ENCODE results near the gene GATB.

Gene GATB

DNA sequence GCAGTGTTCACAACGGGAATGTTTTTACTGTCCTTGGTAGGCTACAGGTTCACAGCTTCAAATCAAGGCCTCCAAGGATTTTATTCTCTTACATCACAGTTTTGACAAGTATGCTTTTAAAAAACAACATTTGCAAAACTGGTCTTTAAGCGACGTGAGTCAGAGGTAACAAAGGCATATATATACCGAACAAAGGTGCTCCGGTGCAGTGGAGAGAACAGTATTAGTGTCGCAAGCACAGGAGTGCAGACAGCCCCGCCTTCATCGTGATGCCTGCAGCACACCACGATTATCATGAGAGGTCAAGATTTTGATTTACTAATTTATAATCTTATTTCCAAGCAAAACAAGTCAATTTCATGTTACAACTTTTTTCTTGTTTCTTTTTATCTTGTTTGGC is 90.8 kb downstream of the GATB start:
- Histone ChIP-seq H3K9me2 (replicated peaks; ENCODE audit: insufficient read depth, low read length) (no peaks in the 10 kb centered on the region), H3K9ac (ENCODE audit: low read length) (no peak overlapping the region), H3F3A (ENCODE audit: insufficient read depth) (no peaks in the 10 kb centered on the region), H3K27me3 (ENCODE audit: low read length) (no peaks in the 10 kb centered on the region), H3K9me3 (ENCODE audit: insufficient read depth, low read length) (no peaks in the 10 kb centered on the region), H2AFZ (ENCODE audit: low read depth, low read length, severe bottlenecking) (no peak overlapping the region), H3K36me3 (ENCODE audit: low read length) (no peaks in the 10 kb centered on the region), H3K79me2 (ENCODE audit: insufficient read depth, low read length) (no peaks in the 10 kb centered on the region), H3K27ac (ENCODE audit: low read depth, low read length) (no peak overlapping the region), H4K20me1 (ENCODE audit: low read depth, low read length) (no peaks in the 10 kb centered on the region), H3K4me2 (ENCODE audit: low read depth, low read length, poor library complexity, severe bottlenecking) (no peak overlapping the region), H3K4me3 (ENCODE audit: insufficient read depth, low read length, poor library complexity, severe bottlenecking) (no peak overlapping the region)
- TF ChIP-seq, protein P1, sequence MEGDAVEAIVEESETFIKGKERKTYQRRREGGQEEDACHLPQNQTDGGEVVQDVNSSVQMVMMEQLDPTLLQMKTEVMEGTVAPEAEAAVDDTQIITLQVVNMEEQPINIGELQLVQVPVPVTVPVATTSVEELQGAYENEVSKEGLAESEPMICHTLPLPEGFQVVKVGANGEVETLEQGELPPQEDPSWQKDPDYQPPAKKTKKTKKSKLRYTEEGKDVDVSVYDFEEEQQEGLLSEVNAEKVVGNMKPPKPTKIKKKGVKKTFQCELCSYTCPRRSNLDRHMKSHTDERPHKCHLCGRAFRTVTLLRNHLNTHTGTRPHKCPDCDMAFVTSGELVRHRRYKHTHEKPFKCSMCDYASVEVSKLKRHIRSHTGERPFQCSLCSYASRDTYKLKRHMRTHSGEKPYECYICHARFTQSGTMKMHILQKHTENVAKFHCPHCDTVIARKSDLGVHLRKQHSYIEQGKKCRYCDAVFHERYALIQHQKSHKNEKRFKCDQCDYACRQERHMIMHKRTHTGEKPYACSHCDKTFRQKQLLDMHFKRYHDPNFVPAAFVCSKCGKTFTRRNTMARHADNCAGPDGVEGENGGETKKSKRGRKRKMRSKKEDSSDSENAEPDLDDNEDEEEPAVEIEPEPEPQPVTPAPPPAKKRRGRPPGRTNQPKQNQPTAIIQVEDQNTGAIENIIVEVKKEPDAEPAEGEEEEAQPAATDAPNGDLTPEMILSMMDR (IDR thresholded peaks at IDR 0.05; ENCODE audit: insufficient read depth, low read length, poor library complexity, severe bottlenecking) = no peak
- no peak for TF ChIP-seq EZH2phosphoT487 (conservative IDR thresholded peaks at IDR 0.05; ENCODE audit: low read length)

DNA sequence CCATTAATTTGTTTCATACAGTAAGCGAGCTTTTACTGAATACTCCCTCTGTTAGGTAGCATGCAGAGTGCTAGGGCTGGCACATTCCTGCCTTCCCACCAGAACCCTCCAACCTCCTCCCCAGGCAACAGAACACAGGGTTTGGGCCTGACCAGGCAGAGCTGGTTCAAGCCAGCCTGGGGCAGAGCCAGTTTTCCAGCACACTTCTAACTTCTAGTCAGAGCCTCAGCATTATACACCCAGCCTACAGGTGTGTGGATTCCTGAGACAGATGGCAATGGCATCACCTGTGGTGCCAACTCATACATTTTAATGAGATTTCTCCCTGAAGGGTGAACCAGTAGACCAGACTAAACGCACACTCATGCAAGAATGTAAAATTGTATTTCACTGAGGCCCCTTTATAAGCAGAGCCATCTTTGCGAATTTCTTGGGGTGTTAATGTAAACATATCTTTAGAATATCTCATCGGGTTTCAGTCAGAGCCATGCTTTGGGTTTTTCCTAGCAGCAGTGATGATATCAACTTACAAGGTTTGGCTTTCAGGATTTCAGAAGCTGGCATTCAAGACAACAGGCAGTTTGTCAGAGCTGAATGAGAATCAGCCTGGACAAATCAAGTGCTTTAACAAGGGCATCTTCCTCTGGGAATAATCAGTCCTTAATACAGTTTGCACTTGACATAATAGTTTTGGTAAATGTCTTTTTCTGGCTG is 92.0 kb downstream of the GATB start:
- Histone ChIP-seq H3K9me3 (ENCODE audit: insufficient read depth, low read length) (no peaks in the 10 kb centered on the region), H3K27me3 (ENCODE audit: low read length) (no peaks in the 10 kb centered on the region), H3F3A (ENCODE audit: insufficient read depth) (no peaks in the 10 kb centered on the region), H3K9ac (ENCODE audit: low read length) (no peak overlapping the region), H3K79me2 (ENCODE audit: insufficient read depth, low read length) (no peaks in the 10 kb centered on the region), H3K27ac (ENCODE audit: low read depth, low read length) (no peak overlapping the region), H3K4me3 (ENCODE audit: insufficient read depth, low read length, poor library complexity, severe bottlenecking) (no peak overlapping the region), H4K20me1 (ENCODE audit: low read depth, low read length) (no peaks in the 10 kb centered on the region), H3K9me2 (replicated peaks; ENCODE audit: insufficient read depth, low read length) (no peaks in the 10 kb centered on the region), H2AFZ (ENCODE audit: low read depth, low read length, severe bottlenecking) (no peak overlapping the region), H3K4me2 (ENCODE audit: low read depth, low read length, poor library complexity, severe bottlenecking) (no peak overlapping the region), H3K36me3 (ENCODE audit: low read length) (no peaks in the 10 kb centered on the region)
- no peak for TF ChIP-seq EZH2phosphoT487 (conservative IDR thresholded peaks at IDR 0.05; ENCODE audit: low read length)
- TF ChIP-seq, protein P1 (IDR thresholded peaks at IDR 0.05; ENCODE audit: insufficient read depth, low read length, poor library complexity, severe bottlenecking) = no peak

DNA sequence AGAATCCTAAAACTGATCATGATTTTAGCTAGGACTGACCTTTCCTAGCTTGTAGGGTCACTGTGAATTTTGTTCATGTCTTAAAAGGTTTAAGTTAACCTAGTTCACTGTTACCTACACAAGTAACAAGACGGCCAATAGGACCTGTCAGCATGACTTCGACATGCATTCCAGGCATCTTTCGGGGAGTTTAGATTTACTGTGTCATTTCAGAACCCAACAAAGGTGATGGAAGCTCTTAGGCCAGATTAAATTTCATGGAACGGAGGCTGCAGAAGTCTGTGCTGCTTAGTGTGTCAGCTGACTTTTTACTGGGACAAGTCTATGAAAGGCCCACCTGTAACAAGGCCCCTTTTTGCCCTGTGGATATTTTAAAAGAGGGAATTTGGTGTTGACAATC is 93.1 kb downstream of the GATB start:
- TF ChIP-seq, protein P1 (IDR thresholded peaks at IDR 0.05; ENCODE audit: insufficient read depth, low read length, poor library complexity, severe bottlenecking) = no peak
- no peak for TF ChIP-seq EZH2phosphoT487 (conservative IDR thresholded peaks at IDR 0.05; ENCODE audit: low read length)
- no peaks in the 10 kb centered on the region for H3K9me2 ChIP-seq (replicated peaks; ENCODE audit: insufficient read depth, low read length)
- H2AFZ ChIP-seq (ENCODE audit: low read depth, low read length, severe bottlenecking) = no peak overlapping the region
- H4K20me1 ChIP-seq (ENCODE audit: low read depth, low read length) = no peaks in the 10 kb centered on the region
- H3K27ac ChIP-seq (ENCODE audit: low read depth, low read length) = no peak overlapping the region
- H3K36me3 ChIP-seq (ENCODE audit: low read length) = no peaks in the 10 kb centered on the region
- H3K9me3 ChIP-seq (ENCODE audit: insufficient read depth, low read length) = no peaks in the 10 kb centered on the region
- H3K4me3 ChIP-seq (ENCODE audit: insufficient read depth, low read length, poor library complexity, severe bottlenecking) = no peak overlapping the region
- no peak overlapping the region for H3K9ac ChIP-seq (ENCODE audit: low read length)
- no peaks in the 10 kb centered on the region for H3K27me3 ChIP-seq (ENCODE audit: low read length)
- H3K4me2 ChIP-seq (ENCODE audit: low read depth, low read length, poor library complexity, severe bottlenecking) = no peak overlapping the region
- no peaks in the 10 kb centered on the region for H3F3A ChIP-seq (ENCODE audit: insufficient read depth)
- H3K79me2 ChIP-seq (ENCODE audit: insufficient read depth, low read length) = no peaks in the 10 kb centered on the region

Data from SU-DHL-6 (cell line).